H1 (cell line): ENCODE results near the gene ANO2.

ENCODE experiments used
- CBX8 ChIP-seq: fragments of 300-800, 300-1000 bp; sonication (generic); IDR thresholded peaks from 2 replicates; pipeline ENCODE4 v1.7.1; 2016; ENCODE audit warnings: low read depth, low read length, borderline replicate concordance
- CTCF ChIP-seq, 3 experiments: IDR thresholded peaks; 1 replicate in 2 of 3; 2 replicates in 1 of 3; pipeline versions ENCODE4 v1.5.1 to v1.6.1; 2011; ENCODE audit warnings: low read length in 3 of 3, mild to moderate bottlenecking in 3 of 3, inconsistent platforms in 2 of 3, low read depth in 1 of 3, moderate library complexity in 1 of 3; ENCODE audit not compliant: insufficient read depth in 1 of 3; ENCODE audit errors: control extremely low read depth in 1 of 3
- E2F6 ChIP-seq: IDR thresholded peaks from 2 replicates; pipeline ENCODE4 v1.6.1; 2012; ENCODE audit warnings: inconsistent platforms
- EP300 ChIP-seq, 2 experiments: IDR thresholded peaks; 1 replicate in 1 of 2; 2 replicates in 1 of 2; pipeline ENCODE4 v1.6.1; 2011 to 2012; ENCODE audit warnings: low read depth in 2 of 2, low read length in 2 of 2, mild to moderate bottlenecking in 2 of 2, borderline replicate concordance in 1 of 2, inconsistent platforms in 1 of 2, moderate library complexity in 1 of 2
- EZH2 ChIP-seq: fragments of 200-600 bp; sonication (generic); IDR thresholded peaks from 2 replicates; pipeline ENCODE4 v1.7.1; 2012; ENCODE audit warnings: low read depth, mild to moderate bottlenecking, moderate library complexity, low read length, inconsistent platforms; ENCODE audit not compliant: severe bottlenecking
- FOSL1 ChIP-seq: IDR thresholded peaks from 2 replicates; pipeline ENCODE4 v1.6.1; 2011; ENCODE audit warnings: mild to moderate bottlenecking, low read depth, low read length, moderate library complexity; ENCODE audit not compliant: insufficient read depth
- POLR2A ChIP-seq, 2 experiments: IDR thresholded peaks; 1 replicate in 1 of 2; 2 replicates in 1 of 2; pipeline ENCODE4 v1.6.1; 2011; ENCODE audit warnings: low read depth in 2 of 2, low read length in 2 of 2, mild to moderate bottlenecking in 2 of 2; ENCODE audit errors: control extremely low read depth in 1 of 2
- RBBP5 ChIP-seq: IDR thresholded peaks from 2 replicates; pipeline ENCODE4 v1.7.1; 2012; ENCODE audit warnings: low read depth, mild to moderate bottlenecking, inconsistent platforms, low read length, moderate library complexity, borderline replicate concordance
- RXRA ChIP-seq: IDR thresholded peaks from 2 replicates; pipeline ENCODE4 v1.6.1; 2011; ENCODE audit warnings: low read depth, mild to moderate bottlenecking, low read length, moderate library complexity; ENCODE audit not compliant: insufficient read depth
- SP1 ChIP-seq: IDR thresholded peaks from 2 replicates; pipeline ENCODE4 v1.6.1; 2011; ENCODE audit warnings: low read depth, low read length
- SRF ChIP-seq: IDR thresholded peaks from 2 replicates; pipeline ENCODE4 v1.6.1; 2011; ENCODE audit warnings: mild to moderate bottlenecking, low read depth, low read length, moderate library complexity
- ZNF274 ChIP-seq: IDR thresholded peaks from 2 replicates; pipeline ENCODE4 v1.7.0; 2012; ENCODE audit warnings: low read length, borderline replicate concordance; ENCODE audit errors: extremely low read depth
- TF ChIP-seq, protein P1 (sequence below): IDR thresholded peaks from 2 replicates; pipeline ENCODE4 v1.6.1; 2011; ENCODE audit warnings: low read length, improper control_type of control experiment

DNA sequence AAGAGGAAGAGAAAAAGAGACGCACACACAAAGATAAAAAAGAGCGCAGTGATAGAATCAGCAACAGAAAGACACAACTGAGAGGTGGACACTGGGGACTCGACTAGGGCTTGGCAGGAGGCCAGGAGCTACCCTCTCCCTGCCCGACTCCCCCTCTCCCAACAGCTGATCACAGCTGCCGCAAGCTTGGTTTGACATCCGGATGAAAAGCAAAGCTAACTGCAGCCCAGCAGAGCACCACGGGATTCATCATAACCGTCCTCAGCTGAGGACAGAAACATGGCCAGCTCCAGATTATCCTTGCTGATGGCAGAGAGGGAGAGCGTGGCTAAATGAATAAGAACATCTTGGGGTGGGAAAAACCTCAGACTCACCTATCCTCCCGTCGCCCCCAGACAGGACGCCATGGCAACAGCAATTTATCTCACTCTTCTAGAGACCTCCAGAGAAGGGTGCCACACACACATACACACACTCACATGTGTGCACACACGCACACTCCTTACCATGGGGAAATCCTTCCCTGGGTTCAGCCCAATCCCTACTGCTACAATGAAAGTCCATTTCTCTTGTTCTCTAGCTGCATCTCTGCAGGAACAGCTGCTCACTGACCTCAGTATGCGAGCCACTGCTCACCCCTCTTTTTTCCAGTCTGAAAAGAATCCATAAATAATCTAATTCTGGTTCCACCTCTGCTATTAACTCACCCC lies 377.9 kb downstream of the ANO2 start:
- TF ChIP-seq SP1 (no peak), CTCF (IDR thresholded peaks at IDR 0.05; ENCODE audit: control extremely low read depth in 1 of 3, insufficient read depth in 1 of 3, low read depth in 1 of 3, low read length in 3 of 3) (no peak), E2F6 (no peak), CBX8 (no peak), POLR2A (IDR thresholded peaks at IDR 0.05; ENCODE audit: control extremely low read depth in 1 of 2, low read depth in 2 of 2, low read length in 2 of 2) (no peak), EP300 (IDR thresholded peaks at IDR 0.05; ENCODE audit: borderline replicate concordance in 1 of 2, low read depth in 2 of 2, low read length in 2 of 2) (no peak), ZNF274 (no peak), FOSL1 (no peak), SRF (no peak), RXRA (no peak), RBBP5 (no peak), EZH2 (no peak)
- TF ChIP-seq, protein P1, sequence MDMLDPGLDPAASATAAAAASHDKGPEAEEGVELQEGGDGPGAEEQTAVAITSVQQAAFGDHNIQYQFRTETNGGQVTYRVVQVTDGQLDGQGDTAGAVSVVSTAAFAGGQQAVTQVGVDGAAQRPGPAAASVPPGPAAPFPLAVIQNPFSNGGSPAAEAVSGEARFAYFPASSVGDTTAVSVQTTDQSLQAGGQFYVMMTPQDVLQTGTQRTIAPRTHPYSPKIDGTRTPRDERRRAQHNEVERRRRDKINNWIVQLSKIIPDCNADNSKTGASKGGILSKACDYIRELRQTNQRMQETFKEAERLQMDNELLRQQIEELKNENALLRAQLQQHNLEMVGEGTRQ: no peak
